GM21447 (cell line): ENCODE measurements around the gene TMEM125.

Experiments used
- ATAC-seq: cut with Tn5 transposase; IDR thresholded peaks from one replicate; pipeline ENCODE4 v1.9.1; 2021; ENCODE audit not compliant: unreplicated experiment

TMEM125 gene

DNA sequence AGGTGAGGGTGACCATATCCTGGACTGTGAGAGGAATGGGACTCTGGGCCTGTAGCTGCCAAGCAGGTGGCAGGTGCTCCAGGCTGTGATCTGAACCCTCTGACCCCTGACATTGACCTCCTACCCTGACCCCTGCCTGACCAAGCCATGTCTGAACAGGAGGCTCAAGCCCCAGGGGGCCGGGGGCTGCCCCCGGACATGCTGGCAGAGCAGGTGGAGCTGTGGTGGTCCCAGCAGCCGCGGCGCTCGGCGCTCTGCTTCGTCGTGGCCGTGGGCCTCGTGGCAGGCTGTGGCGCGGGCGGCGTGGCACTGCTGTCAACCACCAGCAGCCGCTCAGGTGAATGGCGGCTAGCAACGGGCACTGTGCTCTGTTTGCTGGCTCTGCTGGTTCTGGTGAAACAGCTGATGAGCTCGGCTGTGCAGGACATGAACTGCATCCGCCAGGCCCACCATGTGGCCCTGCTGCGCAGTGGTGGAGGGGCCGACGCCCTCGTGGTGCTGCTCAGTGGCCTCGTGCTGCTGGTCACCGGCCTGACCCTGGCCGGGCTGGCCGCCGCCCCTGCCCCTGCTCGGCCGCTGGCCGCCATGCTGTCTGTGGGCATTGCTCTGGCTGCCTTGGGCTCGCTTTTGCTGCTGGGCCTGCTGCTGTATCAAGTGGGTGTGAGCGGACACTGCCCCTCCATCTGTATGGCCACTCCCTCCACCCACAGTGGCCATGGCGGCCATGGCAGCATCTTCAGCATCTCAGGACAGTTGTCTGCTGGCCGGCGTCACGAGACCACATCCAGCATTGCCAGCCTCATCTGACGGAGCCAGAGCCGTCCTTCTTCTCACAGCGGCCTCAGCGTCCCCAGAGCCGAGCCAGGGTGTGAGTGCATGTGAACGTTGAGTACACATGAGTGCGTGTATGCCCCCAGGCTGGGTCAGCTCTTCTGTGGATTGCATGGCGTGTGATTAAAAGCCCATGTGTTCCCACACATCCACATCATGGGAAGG lies 3.1 kb downstream of the TMEM125 start:
- no peak for ATAC-seq

DNA sequence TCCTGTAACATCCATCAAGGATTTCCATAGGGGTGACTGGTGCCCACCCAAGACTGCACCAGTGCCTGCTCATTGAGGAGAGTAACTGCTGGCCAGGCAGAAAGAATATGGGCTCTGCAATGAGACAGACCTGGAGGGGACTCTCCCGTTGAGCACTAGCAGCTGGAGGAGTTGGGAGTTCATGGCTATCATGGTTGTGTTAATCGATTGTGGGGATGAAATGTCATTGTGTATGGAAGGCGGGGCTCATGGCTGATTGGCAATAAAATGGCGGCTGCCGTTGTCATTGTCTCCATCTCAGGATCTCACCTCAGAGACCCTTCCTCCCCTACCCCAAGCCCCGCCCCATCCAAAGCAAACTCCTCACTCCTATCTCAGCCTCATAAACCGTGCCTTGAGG lies 3.9 kb downstream of the TMEM125 start:
- no peak for ATAC-seq

DNA sequence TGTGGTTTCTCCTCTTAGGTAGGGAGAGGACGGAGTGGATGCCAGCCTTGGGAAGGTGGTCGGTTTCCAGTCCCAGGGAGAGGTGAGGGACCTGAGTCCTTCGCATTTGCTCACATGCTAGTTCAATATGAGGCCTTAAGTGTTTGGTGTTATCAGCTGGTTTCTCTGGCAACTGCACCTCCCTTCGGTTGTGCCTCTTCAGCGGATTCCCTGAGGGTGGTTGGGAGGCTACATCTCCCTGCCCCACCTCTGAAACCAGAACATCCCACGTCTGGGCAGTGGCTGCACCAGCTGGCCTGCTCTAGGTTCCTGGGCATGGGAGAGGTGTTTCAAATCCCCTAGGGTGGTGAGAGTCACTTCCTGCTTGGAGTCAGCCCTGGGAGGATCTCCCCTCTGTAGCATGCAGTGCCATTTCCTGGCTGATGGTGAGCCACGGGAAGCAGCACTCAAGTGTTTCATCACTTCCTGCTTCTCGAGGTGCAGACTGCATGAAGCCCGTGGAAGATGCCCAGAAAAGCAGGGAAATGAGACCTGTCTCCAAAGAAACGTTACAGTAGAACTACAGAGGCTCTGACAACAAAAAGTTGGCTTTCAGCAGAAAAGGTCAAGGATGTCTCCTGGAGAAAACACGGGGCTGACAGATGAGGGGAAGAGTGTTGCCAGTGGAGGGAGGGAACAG lies 4.5 kb downstream of the TMEM125 start:
- ATAC-seq: no peak

DNA sequence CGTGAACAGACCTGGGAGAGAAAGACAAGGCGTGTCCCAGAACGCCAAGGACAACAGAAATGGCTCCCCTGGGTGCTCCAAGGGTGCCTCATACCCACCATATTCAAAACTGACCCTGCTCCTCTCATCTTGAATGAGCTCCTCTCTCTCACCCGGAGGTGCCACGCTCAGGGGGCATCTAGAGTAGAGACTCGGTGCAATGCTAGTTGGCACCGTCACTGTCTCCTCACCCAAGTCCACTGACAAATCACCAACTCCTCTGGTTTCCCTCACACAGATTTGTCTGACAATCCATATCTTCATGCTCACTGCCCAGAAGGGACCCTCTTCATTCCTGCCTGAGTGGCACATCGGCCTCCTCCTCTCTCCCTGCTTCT lies 5.0 kb downstream of the TMEM125 start:
- no peak for ATAC-seq

DNA sequence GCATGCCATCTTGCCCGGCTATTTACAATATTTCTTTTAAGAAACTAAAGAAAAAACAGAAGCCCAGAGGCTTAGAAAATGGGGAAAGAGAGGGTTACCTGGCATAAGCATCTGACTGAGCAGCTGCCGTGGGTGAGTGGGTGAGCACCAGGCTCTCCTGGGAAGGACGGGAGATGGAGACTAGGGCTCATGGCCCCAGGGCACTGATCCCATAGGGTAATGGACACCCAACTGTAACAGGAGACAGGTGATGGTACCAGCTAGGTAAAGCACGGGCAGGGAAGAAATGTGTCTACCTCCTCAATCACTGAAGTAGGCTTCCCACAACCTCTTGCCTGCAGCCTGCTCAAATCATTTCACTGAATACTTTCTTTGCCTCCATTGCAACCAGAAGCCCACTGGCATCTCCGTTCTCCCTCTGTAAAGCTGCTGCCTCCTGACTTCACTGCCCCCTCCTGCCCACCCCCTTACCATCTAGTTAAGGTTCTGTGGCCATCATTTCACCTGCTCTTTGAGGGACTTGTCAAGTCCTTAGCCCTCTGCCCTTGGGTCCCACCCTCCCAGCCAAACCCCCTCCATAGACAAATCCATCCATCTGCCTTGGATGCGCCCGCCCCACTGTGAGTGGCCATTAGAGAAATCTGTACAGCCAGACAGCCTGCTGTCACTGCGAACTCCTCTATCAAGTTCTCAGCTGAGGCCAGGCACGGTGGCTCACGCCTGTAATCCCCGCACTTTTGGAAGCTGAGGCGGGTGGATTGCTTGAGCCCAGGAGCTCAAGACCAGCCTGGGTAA lies 6.2 kb downstream of the TMEM125 start:
- no peak for ATAC-seq

DNA sequence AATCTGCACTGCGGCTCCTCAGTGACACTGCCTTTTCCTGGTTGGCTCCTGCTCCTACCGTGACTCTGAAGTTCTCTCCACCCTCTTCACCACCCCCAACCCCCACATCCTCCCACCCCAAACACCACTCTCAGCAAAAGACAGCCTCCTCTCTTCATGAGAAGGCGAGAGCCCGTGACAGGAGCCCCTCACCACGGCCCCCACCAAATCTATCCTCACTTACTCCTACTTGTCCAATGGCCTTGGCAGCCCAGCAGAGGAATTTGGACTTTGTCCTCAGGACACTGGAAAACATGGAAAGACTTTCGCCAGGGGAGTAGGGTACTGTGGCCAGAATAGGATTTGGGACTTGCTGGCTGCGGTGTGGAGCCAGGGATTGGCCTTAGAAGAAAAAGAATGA lies 6.9 kb downstream of the TMEM125 start:
- ATAC-seq: no peak

DNA sequence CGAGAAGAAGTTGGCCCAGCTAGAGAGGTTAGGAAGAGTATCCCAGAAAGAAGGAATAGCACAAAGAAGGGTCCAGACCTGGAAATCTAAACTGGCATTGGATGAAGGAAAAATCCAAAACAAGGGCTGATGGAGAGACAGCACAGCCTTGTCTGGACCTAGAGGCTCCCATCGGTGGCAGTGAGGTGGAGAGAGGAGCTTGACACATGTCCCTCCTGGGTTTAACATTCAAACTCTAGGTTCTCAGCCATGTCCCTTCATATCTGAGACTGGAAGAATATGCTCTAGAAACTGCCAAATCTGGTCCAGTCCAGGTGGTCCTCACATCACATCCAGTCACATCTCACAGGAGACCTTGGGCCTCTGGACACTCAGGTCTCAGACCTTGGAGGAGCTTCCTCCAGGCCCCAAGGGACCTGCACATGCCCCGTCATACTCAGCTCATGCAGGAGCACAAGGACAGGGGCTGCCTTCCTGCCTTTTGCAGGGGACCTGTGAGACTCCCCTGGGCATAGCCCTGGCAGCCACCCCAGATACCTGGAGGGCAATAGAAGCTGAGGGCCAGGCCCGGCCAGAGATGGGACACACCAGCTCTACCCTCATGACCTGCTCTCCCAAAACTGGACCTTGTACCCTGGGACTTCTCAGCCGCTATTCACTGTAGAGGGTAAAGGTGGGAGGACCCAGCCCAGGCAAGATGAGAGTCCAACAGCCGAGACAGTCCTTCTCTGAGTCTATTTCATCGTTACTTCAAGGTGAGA lies 7.5 kb downstream of the TMEM125 start:
- ATAC-seq: no peak

DNA sequence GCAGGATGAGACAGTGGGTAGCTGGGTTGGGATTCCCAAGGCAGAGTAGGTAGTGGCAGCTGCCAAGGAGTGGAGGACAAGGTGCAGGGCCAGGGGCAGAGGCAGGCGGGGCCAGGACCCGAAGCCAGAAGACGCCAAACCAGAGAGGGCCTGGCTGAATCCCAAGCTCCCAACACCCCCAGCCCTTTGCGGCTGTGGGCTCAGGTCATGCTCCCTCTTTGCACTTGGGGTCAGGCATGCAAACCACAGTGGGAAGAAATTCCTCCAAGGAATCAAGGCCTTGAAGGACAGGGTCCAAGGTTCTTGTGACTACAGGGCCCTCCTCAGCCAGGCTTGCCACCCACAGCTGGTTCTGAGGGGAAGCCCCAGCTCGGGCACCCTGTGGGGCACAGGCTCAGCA lies 9.4 kb downstream of the TMEM125 start:
- no peak for ATAC-seq

DNA sequence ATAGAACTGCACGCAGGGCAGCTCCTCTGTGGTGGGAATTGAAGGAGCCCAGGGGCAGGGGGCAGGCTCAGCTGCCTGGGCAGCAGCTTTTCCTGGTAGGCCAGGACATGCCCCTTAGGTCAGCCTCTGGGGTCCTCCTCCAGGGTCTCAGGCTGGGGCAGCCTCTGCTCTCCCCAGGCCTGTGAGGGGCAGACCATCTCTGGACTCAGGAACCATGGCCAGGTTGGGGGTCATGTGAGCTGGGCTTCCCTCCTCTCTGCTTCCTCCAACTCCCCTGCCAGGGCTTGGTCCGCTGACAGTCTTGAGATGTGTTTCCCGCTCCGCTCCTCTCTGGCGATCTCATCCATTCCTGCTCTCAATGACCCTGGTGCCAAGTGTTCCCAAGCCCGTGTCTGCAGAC lies 9.9 kb downstream of the TMEM125 start:
- no peak for ATAC-seq

DNA sequence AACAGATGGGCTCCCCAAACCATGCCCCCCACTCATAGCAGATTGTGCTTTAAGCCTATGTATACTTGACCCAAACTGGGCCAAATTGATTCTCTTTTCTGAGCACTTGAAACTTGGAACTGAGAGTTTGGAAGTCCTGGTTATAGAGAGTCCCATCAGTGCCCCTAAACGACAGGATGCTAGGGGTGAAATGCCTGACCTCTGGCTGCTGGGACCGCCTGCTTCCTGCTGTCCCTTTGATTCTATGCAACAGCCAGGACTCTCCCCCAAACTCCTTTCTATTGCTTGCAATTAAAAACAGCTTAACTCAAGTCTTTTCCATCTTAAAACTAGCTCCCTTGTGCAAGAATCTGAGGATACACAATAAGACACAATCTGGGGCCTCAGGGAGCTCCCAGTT lies 10.9 kb downstream of the TMEM125 start:
- ATAC-seq: no peak

DNA sequence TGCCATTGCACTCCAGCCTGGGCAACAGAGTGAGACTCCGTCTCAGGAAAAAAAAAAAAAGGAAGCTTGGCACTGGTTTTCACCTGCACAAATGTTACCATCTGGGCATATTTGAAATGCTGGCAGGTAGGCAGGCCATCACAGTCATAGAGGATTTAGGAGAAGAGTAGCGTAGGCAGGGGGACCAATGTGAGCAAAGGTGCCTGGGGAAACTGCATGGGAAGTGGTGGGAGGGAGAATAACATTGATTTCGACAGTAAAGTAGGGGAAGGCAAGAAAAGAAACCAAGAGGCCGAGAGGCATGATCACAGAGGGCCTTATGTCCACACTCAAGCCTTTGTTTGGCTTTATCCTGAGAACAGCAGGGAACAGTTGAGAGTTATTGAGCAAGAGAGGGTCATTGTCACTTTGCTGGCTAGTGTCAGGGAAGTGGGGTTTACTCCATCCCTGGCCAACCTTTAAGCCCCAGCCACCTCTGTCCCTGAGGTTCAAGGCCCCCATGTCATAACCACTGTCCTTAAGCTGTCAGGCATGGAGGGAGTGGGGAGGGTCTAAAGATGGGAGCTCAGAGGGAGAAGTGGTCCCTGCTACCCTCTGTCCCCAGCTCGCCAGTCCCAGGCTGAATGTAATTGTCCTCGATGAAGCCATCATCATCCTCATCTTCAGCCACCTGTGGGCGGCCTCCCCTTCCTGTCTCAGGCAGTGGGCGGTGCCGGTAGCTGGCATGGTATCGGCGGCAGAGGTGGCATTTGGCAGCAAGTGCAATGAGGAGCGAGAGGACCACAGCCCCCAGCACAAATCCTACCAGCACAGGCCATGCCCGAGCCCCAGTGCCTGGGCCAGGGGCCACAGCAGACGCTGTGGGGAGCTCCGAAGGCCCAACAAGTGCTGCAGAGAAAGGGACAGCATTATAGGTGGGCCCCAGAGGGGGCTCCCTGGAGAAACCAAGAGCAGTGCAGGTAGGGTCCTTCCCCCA lies 12.7 kb downstream of the TMEM125 start:
- no peak for ATAC-seq

DNA sequence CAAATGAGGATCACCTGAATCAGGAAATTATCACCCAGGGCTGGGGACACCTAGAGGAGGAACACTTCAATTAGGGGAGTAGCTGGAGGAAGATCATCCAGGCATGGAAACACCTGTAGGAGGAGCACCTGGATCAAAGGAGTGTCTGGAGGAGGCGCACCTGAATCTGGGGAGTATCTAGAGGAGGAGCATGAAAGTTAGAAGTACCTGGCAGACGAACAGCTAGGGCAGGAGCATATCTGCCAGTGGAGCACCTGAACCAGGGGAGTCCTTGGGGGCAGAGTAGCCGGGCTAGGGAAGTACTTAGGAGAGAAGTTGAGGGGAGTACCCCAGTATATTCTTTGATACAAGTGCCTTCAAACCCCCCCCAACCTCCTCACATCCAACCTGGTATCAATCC lies 14.3 kb downstream of the TMEM125 start:
- ATAC-seq: no peak

DNA sequence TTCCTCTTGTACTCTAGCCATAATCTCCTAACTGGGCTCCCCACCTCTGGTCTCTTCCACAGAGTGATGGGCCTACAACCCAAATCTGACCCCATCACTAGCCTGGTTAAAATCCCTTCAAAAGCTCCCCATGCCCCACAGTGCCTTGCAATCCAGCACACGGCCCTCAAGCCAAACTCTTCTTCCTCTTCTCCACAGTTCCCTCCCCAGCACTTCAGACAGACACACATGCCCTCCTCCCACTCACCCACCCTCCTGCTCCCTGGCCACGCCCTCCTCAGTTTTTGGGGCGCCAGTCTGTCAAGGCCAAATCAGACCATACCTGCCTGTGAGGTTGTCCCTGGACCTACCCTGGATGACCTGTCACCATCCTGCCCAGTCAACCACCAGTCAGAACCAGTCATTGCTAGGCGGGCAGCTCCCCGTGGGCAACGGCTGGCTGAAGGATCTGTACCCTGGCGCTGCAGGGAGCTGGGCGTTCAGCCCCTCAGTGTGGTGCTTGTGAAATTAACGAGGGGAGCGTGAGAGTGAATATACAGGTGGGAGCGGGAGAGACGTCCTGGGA lies 14.8 kb downstream of the TMEM125 start:
- ATAC-seq: no peak

DNA sequence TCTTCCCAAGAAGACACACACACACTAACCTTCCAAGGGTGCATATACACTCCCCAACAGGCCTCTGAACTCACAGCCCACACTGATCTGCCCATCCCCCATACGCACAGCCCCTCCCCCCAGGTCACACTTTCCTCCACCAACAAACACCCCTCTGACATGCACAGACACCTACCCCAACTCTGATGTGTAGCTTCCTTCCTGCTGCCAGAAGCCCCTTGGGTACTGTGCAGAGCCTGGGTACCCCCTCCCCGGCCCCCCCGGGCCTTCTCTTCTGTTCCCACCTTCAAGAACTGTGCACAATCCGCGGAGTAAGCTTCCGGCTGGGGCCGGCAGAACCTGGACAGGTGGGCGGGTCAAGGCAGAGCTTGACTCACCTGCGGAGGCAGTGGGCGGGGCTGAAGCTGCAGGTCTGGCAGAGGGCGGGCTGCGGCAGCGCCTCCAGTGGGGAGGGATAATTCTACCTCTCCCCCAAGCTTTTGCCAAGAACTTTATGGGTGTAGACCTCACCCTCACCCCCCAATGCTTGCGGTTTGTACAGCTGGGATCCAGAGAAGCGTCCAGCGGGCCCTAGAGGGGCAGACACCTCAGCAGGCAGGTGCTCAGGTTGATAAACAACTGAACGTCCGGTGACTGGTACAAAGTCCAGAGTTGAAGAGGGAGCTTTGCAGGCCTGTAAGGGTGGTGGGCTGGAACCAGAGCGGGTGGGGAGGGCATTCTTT lies 15.6 kb downstream of the TMEM125 start, which contains the start of gene C1orf210:
Gene C1orf210, minus strand, starts transcription at position 313 of the 722 bp plus-strand sequence. CDS start 2,311 bp downstream, outside the sequence.
- ATAC-seq: no peak

DNA sequence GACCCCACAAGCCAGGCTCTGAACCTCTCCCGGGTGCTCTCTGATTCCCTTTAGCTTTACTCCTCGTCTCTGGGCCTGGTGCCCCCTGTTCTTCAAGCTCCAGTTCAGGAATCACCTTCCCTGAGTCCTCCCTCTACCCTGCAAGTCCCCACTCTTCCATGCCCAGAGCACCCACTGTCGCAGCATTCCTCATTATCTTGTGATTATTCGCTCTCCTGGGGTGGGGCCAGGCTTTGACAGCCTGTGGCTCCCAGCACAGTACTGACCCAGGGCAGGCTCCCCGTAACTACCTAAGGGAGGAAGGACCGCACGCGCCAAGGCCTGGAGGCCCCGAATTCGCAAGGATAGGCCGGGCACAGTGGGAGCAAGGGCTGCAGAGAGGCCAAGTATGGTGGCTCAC lies 16.3 kb downstream of the TMEM125 start:
- no peak for ATAC-seq

DNA sequence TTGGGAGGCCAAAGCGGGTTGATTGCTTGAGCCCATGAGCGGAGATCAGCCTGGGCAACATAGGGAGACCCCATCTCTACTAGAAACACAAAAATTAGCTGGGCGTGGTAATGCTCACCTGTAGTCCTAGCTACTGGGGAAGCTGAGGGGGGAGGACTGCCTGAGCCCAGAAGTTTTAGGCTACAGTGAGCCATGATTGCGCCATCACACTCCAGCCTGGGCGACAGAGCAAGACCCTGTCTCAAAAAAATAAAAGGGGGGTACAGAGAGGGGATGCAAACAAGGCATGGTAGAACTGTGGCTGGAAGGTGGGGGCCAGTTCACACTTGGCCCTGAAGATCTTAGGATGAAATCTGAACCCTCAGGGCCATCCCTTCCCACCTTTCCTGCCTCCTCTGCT lies 16.8 kb downstream of the TMEM125 start:
- ATAC-seq: no peak

DNA sequence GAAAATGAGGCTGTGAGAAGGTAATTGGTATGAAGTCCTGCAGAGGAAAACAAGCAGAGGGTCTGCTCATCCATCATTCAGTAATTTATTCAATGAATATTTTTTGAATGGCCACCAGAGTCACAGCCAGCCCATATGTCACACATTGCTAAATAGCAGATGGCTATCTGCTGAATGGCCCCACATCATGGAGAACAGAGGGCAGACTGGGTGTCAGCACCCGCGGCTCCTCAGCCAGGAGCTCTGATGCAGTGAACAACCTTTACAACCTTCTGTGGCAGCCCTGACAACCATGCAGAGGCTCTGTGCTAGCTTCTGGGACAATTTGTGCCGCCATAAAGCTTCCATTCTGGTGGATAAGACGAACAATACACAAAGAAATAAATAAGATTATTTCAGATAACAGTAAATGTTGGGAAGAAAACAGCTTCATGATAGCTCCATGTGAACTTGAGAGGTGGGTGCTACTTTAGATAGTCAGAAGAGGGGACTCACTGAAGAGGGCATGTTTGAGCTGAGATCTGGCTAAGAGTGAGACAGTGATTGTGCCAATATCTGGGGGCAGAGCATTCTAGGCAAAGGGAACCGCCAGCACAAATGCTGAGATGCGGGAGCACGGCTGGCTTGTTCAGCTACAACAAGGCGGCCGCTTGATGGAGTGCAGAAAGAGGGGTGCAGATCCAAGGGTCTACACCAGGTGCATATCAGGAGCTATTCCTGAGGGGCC lies 18.4 kb downstream of the TMEM125 start:
- no peak for ATAC-seq
